GM12878 (cell line): Measurements from ENCODE around the gene BCL2. TPM values are rescaled to one million over a fixed set of nuclear protein-coding genes. Genes with fewer than 3 reads are reported as not detected.

ENCODE experiments used
- CBFB ChIP-seq: IDR thresholded peaks from 2 replicates; pipeline ENCODE4 v1.6.1; 2016; ENCODE audit warnings: antibody characterized with exemption, low read depth
- CBX3 ChIP-seq: fragments of 200-600 bp; sonication (generic); IDR thresholded peaks from 2 replicates; pipeline ENCODE4 v1.6.1; 2016; ENCODE audit warnings: low read depth, borderline replicate concordance
- ESRRA ChIP-seq: IDR thresholded peaks from 2 replicates; pipeline ENCODE4 v1.6.1; 2012; ENCODE audit warnings: mild to moderate bottlenecking, low read length, improper control_type of control experiment
- JUNB ChIP-seq: IDR thresholded peaks from 2 replicates; pipeline ENCODE4 v1.6.1; 2016; ENCODE audit warnings: antibody characterized with exemption, mild to moderate bottlenecking
- MEF2A ChIP-seq: IDR thresholded peaks from 2 replicates; pipeline ENCODE4 v1.6.1; 2011; ENCODE audit warnings: low read depth, mild to moderate bottlenecking, low read length, moderate library complexity; ENCODE audit not compliant: insufficient read depth
- MYB ChIP-seq: fragments of 150-350 bp; IDR thresholded peaks from 2 replicates; pipeline ENCODE4 v1.6.1; 2014; ENCODE audit warnings: mild to moderate bottlenecking, low read depth, low read length, borderline replicate concordance
- NR2C1 ChIP-seq: fragments of 450-650 bp; IDR thresholded peaks from 2 replicates; pipeline ENCODE4 v1.6.1; 2017; ENCODE audit warnings: antibody characterized with exemption, mild to moderate bottlenecking, moderate library complexity
- NRF1 ChIP-seq: conservative IDR thresholded peaks from 2 replicates; pipeline ENCODE4 v1.6.1; 2011; ENCODE audit warnings: mild to moderate bottlenecking, low read depth, low read length, improper control_type of control experiment
- POLR2AphosphoS2 ChIP-seq: IDR thresholded peaks from 2 replicates; pipeline ENCODE4 v1.6.1; 2011; ENCODE audit warnings: low read depth, mild to moderate bottlenecking, low read length, improper control_type of control experiment, moderate library complexity
- RUNX3 ChIP-seq: IDR thresholded peaks from 2 replicates; pipeline ENCODE4 v1.6.1; 2012; ENCODE audit warnings: low read length, inconsistent platforms
- SIN3A ChIP-seq: IDR thresholded peaks from 2 replicates; pipeline ENCODE4 v1.6.1; 2012; ENCODE audit warnings: low read depth, low read length, improper control_type of control experiment
- SMAD5 ChIP-seq: IDR thresholded peaks from 2 replicates; pipeline ENCODE4 v1.6.1; 2016; ENCODE audit warnings: antibody characterized with exemption, low read depth
- SRF ChIP-seq, 2 experiments: IDR thresholded peaks; 2 replicates each; pipeline ENCODE4 v1.6.1; 2011; ENCODE audit warnings: low read depth in 2 of 2, low read length in 2 of 2, mild to moderate bottlenecking in 1 of 2, moderate library complexity in 1 of 2
- STAT1 ChIP-seq: fragments of 450-650 bp; conservative IDR thresholded peaks from 2 replicates; pipeline ENCODE4 v1.6.1; 2014; ENCODE audit warnings: antibody characterized with exemption, mild to moderate bottlenecking
- SUZ12 ChIP-seq: fragments of 200-600 bp; sonication (generic); IDR thresholded peaks from one replicate; pipeline ENCODE4 v1.6.1; 2018; ENCODE audit warnings: antibody characterized with exemption, mild to moderate bottlenecking; ENCODE audit not compliant: unreplicated experiment
- ZNF217 ChIP-seq: fragments of 450-650 bp; IDR thresholded peaks from 2 replicates; pipeline ENCODE4 v1.6.1; 2017; ENCODE audit warnings: antibody characterized with exemption, mild to moderate bottlenecking
- polyA plus RNA-seq, 11 experiments: library from polyadenylated mRNA; depleted of rRNA in 4 of 11; unstranded in 6 of 11; stranded (reverse) in 5 of 11; fragments of >200 nt; fragmentation: Nextera tagmentation in 4 of 11; fragmentation: Illumina TruSeq in 1 of 11; extraction: Ambion mirVana in 4 of 11; extraction: Trizol in 1 of 11; gene quantifications; 1 replicate in 1 of 11; 2 replicates in 10 of 11; pipeline versions ENCODE4 v1.2.1 to v1.2.3, GENCODE V29; 2011 to 2016; ENCODE audit warnings: inconsistent platforms in 2 of 11, missing spikeins in 2 of 11, low read depth in 1 of 11
- total RNA-seq, 4 experiments: library from RNA; depleted of rRNA in 3 of 4; stranded (reverse); fragments of >200 nt in 3 of 4; fragmentation: Illumina TruSeq in 1 of 4; extraction: Trizol in 1 of 4; gene quantifications; 2 replicates each; pipeline versions ENCODE4 v1.2.1 to v1.2.3, GENCODE V29; 2013 to 2021
- TF ChIP-seq, protein P1 (sequence below): fragments of 450-650 bp; IDR thresholded peaks from 2 replicates; pipeline ENCODE4 v1.6.1; 2017; ENCODE audit warnings: mild to moderate bottlenecking
- TF ChIP-seq, protein P2 (sequence below): IDR thresholded peaks from 2 replicates; pipeline ENCODE4 v1.6.1; 2012; ENCODE audit warnings: low read depth, low read length, improper control_type of control experiment
- TF ChIP-seq, protein P3 (sequence below): IDR thresholded peaks from 2 replicates; pipeline ENCODE4 v1.6.1; 2011; ENCODE audit warnings: low read depth, mild to moderate bottlenecking, low read length, moderate library complexity, borderline replicate concordance; ENCODE audit errors: extremely low read depth
- TF ChIP-seq, protein P4 (sequence below): fragments of 450-650 bp; IDR thresholded peaks from 2 replicates; pipeline ENCODE4 v1.6.1; 2018; ENCODE audit warnings: borderline replicate concordance, mild to moderate bottlenecking; ENCODE audit not compliant: partially characterized antibody
- TF ChIP-seq, protein P5 (sequence below): fragments of 450-650 bp; IDR thresholded peaks from 2 replicates; pipeline ENCODE4 v1.6.1; 2017; ENCODE audit warnings: antibody characterized with exemption, mild to moderate bottlenecking, moderate library complexity

Gene BCL2
- total and polyA plus RNA-seq, 10 of the 15 experiments (the other 5 are each of a cell fraction or from before 2014, with no cell fraction given): 4.1 to 47.8 (median 19.3) TPM

DNA sequence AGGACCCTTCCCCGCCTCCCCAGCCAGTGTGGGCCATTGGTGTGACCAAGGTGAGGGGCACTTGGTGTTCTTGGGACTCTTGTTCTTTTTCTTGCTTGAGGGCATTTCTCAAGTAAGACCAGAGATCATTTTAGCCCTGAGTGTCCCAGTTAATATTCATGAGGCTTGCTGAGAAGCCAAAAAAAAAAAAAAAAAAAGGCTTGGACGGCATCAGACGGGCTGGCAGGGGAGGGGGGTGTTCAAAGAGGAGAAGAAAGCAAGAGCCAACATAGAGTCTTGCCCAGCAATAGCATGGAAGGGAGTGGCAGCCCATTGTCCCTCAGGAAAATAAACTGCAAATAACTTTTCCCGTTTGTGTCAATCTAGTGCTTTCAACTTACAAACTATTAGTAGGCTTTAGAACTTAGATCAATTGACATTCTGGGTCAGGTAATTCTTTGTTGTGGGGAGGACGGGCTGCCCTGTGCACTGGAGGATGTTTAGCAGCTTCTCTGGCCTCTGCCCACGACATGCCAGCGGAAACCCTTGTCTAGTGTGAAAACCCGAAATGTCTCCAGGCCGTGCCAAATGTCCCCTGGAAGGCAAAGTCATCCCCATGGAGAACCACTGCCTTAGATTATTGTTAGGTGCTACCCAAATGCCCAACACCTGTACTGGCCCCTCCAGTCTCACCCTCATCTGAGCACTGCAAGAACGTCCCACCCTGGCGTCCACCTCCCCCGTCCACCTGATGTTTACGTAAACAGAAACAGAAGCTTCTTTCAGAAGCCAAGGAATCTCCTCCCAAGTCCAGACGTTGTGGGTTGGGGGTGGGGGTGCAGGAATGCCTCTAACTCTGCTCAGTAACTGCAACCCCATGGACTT, 163.4 kb downstream of the BCL2 start (continued):
- TF ChIP-seq, protein P1, sequence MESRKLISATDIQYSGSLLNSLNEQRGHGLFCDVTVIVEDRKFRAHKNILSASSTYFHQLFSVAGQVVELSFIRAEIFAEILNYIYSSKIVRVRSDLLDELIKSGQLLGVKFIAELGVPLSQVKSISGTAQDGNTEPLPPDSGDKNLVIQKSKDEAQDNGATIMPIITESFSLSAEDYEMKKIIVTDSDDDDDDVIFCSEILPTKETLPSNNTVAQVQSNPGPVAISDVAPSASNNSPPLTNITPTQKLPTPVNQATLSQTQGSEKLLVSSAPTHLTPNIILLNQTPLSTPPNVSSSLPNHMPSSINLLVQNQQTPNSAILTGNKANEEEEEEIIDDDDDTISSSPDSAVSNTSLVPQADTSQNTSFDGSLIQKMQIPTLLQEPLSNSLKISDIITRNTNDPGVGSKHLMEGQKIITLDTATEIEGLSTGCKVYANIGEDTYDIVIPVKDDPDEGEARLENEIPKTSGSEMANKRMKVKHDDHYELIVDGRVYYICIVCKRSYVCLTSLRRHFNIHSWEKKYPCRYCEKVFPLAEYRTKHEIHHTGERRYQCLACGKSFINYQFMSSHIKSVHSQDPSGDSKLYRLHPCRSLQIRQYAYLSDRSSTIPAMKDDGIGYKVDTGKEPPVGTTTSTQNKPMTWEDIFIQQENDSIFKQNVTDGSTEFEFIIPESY: no peak
- TF ChIP-seq MEF2A (no peak), STAT1 (no peak), NRF1 (no peak), POLR2AphosphoS2 (0 out of 2 replicates have a peak, but pooled peaks have one; percentile 35), CBX3 (no peak), MYB (no peak), NR2C1 (no peak), JUNB (no peak), RUNX3 (no peak), SUZ12 (no peak), SMAD5 (no peak), CBFB (no peak), SRF (IDR thresholded peaks at IDR 0.05; ENCODE audit: low read depth in 2 of 2, low read length in 2 of 2) (no peak), ZNF217 (no peak), SIN3A (no peak), ESRRA (no peak)
- TF ChIP-seq, protein P2, sequence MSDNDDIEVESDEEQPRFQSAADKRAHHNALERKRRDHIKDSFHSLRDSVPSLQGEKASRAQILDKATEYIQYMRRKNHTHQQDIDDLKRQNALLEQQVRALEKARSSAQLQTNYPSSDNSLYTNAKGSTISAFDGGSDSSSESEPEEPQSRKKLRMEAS: no peak
- TF ChIP-seq, protein P3, sequence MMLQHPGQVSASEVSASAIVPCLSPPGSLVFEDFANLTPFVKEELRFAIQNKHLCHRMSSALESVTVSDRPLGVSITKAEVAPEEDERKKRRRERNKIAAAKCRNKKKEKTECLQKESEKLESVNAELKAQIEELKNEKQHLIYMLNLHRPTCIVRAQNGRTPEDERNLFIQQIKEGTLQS: no peak
- TF ChIP-seq, protein P4, sequence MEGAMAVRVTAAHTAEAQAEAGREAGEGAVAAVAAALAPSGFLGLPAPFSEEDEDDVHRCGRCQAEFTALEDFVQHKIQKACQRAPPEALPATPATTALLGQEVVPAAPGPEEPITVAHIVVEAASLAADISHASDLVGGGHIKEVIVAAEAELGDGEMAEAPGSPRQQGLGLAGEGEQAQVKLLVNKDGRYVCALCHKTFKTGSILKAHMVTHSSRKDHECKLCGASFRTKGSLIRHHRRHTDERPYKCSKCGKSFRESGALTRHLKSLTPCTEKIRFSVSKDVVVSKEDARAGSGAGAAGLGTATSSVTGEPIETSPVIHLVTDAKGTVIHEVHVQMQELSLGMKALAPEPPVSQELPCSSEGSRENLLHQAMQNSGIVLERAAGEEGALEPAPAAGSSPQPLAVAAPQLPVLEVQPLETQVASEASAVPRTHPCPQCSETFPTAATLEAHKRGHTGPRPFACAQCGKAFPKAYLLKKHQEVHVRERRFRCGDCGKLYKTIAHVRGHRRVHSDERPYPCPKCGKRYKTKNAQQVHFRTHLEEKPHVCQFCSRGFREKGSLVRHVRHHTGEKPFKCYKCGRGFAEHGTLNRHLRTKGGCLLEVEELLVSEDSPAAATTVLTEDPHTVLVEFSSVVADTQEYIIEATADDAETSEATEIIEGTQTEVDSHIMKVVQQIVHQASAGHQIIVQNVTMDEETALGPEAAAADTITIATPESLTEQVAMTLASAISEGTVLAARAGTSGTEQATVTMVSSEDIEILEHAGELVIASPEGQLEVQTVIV: no peak
- TF ChIP-seq, protein P5, sequence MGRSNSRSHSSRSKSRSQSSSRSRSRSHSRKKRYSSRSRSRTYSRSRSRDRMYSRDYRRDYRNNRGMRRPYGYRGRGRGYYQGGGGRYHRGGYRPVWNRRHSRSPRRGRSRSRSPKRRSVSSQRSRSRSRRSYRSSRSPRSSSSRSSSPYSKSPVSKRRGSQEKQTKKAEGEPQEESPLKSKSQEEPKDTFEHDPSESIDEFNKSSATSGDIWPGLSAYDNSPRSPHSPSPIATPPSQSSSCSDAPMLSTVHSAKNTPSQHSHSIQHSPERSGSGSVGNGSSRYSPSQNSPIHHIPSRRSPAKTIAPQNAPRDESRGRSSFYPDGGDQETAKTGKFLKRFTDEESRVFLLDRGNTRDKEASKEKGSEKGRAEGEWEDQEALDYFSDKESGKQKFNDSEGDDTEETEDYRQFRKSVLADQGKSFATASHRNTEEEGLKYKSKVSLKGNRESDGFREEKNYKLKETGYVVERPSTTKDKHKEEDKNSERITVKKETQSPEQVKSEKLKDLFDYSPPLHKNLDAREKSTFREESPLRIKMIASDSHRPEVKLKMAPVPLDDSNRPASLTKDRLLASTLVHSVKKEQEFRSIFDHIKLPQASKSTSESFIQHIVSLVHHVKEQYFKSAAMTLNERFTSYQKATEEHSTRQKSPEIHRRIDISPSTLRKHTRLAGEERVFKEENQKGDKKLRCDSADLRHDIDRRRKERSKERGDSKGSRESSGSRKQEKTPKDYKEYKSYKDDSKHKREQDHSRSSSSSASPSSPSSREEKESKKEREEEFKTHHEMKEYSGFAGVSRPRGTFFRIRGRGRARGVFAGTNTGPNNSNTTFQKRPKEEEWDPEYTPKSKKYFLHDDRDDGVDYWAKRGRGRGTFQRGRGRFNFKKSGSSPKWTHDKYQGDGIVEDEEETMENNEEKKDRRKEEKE: no peak
